Measurements from ENCODE around the gene ZNF304. TPM values are rescaled to one million over a fixed set of nuclear protein-coding genes. Genes with fewer than 3 reads are reported as not detected.

The ZNF304 gene
- polyA plus RNA-seq, 3 donors, result 0.96 to 2.9 (median 1.0) TPM

DNA sequence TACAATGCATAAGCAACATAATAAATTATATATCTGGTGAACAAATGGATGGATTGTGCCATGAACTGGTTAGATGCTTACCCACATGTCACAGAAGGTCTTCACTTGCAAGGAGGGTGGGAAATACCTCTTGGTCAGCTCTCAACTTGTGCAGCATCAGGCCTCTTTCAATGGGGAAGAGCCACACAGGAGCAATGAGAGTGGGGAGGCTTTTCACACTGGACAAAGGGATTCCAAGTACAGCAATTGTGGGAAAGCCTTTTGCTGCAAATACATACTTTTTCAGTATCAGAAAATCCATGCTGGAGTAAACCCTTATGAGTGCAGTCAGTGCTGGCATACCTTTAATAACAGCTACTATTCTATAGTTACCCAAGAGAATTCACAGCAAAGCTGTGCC, 42.6 kb upstream of the ZNF304 start:
- peaks cover 0 to 18% (median 12%) of the 10 kb centered on the region in 7 donors for H3K9me3 Mint-ChIP-seq
- no peaks in the 10 kb centered on the region for H3K4me1 ChIP-seq (ENCODE audit: control insufficient read depth in 1 of 2, insufficient read depth in 2 of 2, low read length in 2 of 2)
- no peaks in the 10 kb centered on the region for H4K20me1 ChIP-seq (ENCODE audit: insufficient read depth, low read length)
- intact Hi-C loops (cut with micrococcal nuclease), result no loop called here
- H2AFZ ChIP-seq (ENCODE audit: insufficient read depth, low read depth, low read length, poor library complexity, severe bottlenecking), result no peak overlapping the region
- peaks cover 7 to 12% of the 10 kb centered on the region in 2 donors for H3K36me3 Mint-ChIP-seq
- H3K4me1 Mint-ChIP-seq, result no peaks in the 10 kb centered on the region
- H3K4me2 ChIP-seq (replicated peaks; ENCODE audit: extremely low read depth, low read length, poor library complexity, severe bottlenecking), result no peak overlapping the region
- peaks cover 0 to 7% of the 10 kb centered on the region in 2 donors for H3K9me3 ChIP-seq (replicated peaks in 1 of 2; ENCODE audit: control insufficient read depth in 1 of 2, insufficient read depth in 1 of 2, low read length in 2 of 2)
- H3K36me3 ChIP-seq (replicated peaks in 1 of 2; ENCODE audit: control insufficient read depth in 1 of 2, insufficient read depth in 2 of 2, low read length in 2 of 2), result peaks cover 0 to 16% of the 10 kb centered on the region in 2 donors
- no peak overlapping the region for H3K9ac ChIP-seq (ENCODE audit: insufficient read depth, low read length, poor library complexity, severe bottlenecking)
- no peaks in the 10 kb centered on the region for H3K79me2 ChIP-seq (ENCODE audit: insufficient read depth, low read length)
- peaks cover 0 to 2% of the 10 kb centered on the region in 2 donors for H3K27me3 ChIP-seq (ENCODE audit: control insufficient read depth in 2 of 2, insufficient read depth in 2 of 2, low read length in 2 of 2)
- peaks cover 0 to 8% (median 6%) of the 10 kb centered on the region in 3 donors for H3K27me3 Mint-ChIP-seq (ENCODE audit: low read depth in 3 of 3)
- H3K27ac Mint-ChIP-seq, result no peak overlapping the region
- DNase-seq, result no peak
- TF ChIP-seq, protein P1, sequence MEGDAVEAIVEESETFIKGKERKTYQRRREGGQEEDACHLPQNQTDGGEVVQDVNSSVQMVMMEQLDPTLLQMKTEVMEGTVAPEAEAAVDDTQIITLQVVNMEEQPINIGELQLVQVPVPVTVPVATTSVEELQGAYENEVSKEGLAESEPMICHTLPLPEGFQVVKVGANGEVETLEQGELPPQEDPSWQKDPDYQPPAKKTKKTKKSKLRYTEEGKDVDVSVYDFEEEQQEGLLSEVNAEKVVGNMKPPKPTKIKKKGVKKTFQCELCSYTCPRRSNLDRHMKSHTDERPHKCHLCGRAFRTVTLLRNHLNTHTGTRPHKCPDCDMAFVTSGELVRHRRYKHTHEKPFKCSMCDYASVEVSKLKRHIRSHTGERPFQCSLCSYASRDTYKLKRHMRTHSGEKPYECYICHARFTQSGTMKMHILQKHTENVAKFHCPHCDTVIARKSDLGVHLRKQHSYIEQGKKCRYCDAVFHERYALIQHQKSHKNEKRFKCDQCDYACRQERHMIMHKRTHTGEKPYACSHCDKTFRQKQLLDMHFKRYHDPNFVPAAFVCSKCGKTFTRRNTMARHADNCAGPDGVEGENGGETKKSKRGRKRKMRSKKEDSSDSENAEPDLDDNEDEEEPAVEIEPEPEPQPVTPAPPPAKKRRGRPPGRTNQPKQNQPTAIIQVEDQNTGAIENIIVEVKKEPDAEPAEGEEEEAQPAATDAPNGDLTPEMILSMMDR (IDR thresholded peaks at IDR 0.05), result no peak
- H3K27ac ChIP-seq (ENCODE audit: low read depth in 1 of 2, low read length in 2 of 2), result no peak overlapping the region
- H3K4me3 Mint-ChIP-seq, result no peak overlapping the region
- H3K4me3 ChIP-seq (replicated peaks in 1 of 3; ENCODE audit: low read depth in 2 of 3, low read length in 3 of 3), result no peak overlapping the region

DNA sequence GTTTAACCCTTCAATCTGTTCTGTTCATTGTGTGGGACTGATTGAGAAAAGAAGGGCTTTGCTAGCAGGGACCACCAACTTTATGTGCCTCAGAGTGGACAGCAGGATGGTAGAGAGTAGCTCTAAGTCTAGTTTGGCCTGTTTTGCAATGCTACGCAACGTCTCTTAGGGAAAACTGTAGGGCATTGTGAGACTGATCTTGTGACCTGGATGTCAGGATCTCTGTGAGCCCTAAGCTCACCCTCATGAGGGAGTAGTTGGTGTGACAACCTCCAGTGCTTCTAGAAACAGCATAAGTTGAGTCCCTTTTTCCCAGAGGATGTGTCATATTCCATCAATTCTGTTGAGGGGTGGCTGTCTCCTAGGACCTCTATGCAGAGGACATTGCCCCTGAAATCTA, 40.3 kb upstream of the ZNF304 start:
- Histone ChIP-seq H3K79me2 (ENCODE audit: insufficient read depth, low read length) (no peaks in the 10 kb centered on the region), H3K9ac (ENCODE audit: insufficient read depth, low read length, poor library complexity, severe bottlenecking) (no peak overlapping the region), H2AFZ (ENCODE audit: insufficient read depth, low read depth, low read length, poor library complexity, severe bottlenecking) (no peak overlapping the region), H3K4me1 (ENCODE audit: control insufficient read depth in 1 of 2, insufficient read depth in 2 of 2, low read length in 2 of 2) (no peaks in the 10 kb centered on the region), H3K27ac (ENCODE audit: low read depth in 1 of 2, low read length in 2 of 2) (no peak overlapping the region), H4K20me1 (ENCODE audit: insufficient read depth, low read length) (no peaks in the 10 kb centered on the region), H3K4me2 (replicated peaks; ENCODE audit: extremely low read depth, low read length, poor library complexity, severe bottlenecking) (no peak overlapping the region), H3K27me3 (ENCODE audit: control insufficient read depth in 2 of 2, insufficient read depth in 2 of 2, low read length in 2 of 2) (peaks cover 7 to 9% of the 10 kb centered on the region in 2 donors), H3K4me3 (replicated peaks in 1 of 3; ENCODE audit: low read depth in 2 of 3, low read length in 3 of 3) (no peak overlapping the region), H3K36me3 (replicated peaks in 1 of 2; ENCODE audit: control insufficient read depth in 1 of 2, insufficient read depth in 2 of 2, low read length in 2 of 2) (no peaks in the 10 kb centered on the region), H3K9me3 (replicated peaks in 1 of 2; ENCODE audit: control insufficient read depth in 1 of 2, insufficient read depth in 1 of 2, low read length in 2 of 2) (peaks cover 0 to 7% of the 10 kb centered on the region in 2 donors)
- Mint-ChIP-seq H3K4me3 (no peak overlapping the region), H3K27me3 (ENCODE audit: low read depth in 3 of 3) (peaks cover 4 to 26% (median 19%) of the 10 kb centered on the region in 3 donors), H3K36me3 (no peaks in the 10 kb centered on the region), H3K9me3 (peaks cover 3 to 27% (median 20%) of the 10 kb centered on the region in 7 donors), H3K4me1 (no peaks in the 10 kb centered on the region), H3K27ac (no peak overlapping the region)
- WGBS (ENCODE audit: insufficient coverage), result 93% methylated on average over 2 of the region's 2 CpGs
- TF ChIP-seq, protein P1 (IDR thresholded peaks at IDR 0.05), result no peak
- intact Hi-C loops (cut with micrococcal nuclease), result no loop called here
- DNase-seq, result no peak
